ENCODE results near the gene CDC42BPA.

- TF ChIP-seq SIN3A (IDR thresholded peaks at IDR 0.05; ENCODE audit: borderline replicate concordance, insufficient read depth, low read length), result no peak
- TF ChIP-seq, protein P1, sequence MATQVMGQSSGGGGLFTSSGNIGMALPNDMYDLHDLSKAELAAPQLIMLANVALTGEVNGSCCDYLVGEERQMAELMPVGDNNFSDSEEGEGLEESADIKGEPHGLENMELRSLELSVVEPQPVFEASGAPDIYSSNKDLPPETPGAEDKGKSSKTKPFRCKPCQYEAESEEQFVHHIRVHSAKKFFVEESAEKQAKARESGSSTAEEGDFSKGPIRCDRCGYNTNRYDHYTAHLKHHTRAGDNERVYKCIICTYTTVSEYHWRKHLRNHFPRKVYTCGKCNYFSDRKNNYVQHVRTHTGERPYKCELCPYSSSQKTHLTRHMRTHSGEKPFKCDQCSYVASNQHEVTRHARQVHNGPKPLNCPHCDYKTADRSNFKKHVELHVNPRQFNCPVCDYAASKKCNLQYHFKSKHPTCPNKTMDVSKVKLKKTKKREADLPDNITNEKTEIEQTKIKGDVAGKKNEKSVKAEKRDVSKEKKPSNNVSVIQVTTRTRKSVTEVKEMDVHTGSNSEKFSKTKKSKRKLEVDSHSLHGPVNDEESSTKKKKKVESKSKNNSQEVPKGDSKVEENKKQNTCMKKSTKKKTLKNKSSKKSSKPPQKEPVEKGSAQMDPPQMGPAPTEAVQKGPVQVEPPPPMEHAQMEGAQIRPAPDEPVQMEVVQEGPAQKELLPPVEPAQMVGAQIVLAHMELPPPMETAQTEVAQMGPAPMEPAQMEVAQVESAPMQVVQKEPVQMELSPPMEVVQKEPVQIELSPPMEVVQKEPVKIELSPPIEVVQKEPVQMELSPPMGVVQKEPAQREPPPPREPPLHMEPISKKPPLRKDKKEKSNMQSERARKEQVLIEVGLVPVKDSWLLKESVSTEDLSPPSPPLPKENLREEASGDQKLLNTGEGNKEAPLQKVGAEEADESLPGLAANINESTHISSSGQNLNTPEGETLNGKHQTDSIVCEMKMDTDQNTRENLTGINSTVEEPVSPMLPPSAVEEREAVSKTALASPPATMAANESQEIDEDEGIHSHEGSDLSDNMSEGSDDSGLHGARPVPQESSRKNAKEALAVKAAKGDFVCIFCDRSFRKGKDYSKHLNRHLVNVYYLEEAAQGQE (IDR thresholded peaks at IDR 0.05; ENCODE audit: insufficient read depth in 1 of 2, low read depth in 2 of 2, low read length in 2 of 2), result no peak
- no peak for TF ChIP-seq TAF1 (IDR thresholded peaks at IDR 0.05; ENCODE audit: borderline replicate concordance, insufficient read depth, low read length)
Measured at GRCh38 chr1:227317011-227317451, 1.3 kb downstream of the CDC42BPA start.
